Endothelial cell of umbilical vein (primary cell): Measurements from ENCODE around the gene MSH5. TPM values are rescaled to one million over a fixed set of nuclear protein-coding genes. Genes with fewer than 3 reads are reported as not detected.

ENCODE experiments used
- BruUV-seq: library from RNA; stranded (reverse); fragments of 400-500 nt; replicated peaks from 2 replicates; lab custom pipeline; 2021; lab: Mats Ljungman, UMichigan
- CTCF ChIA-PET: fragments of 300-600, 350-600 bp; sonication (Branson Sonifier 250); formaldehyde crosslinking; loops from one replicate; lab custom pipeline; 2021; ENCODE audit warnings: antibody characterized with exemption, inconsistent platforms; lab: Charles Lee
- POLR2A ChIA-PET: fragments of 300-600, 350-600 bp; sonication (Branson Sonifier 250); formaldehyde crosslinking; loops from one replicate; lab custom pipeline; 2021; ENCODE audit warnings: antibody characterized with exemption, inconsistent platforms; lab: Charles Lee
- DNase-seq: peaks from one replicate; pipeline ENCODE4 v3.0.0-alpha.2; 2011; ENCODE audit warnings: low read depth, low spot score
- FAIRE-seq: peaks from 2 replicates; lab custom pipeline; 2011; peaks lifted over from hg19 to GRCh38; lab: Jason Lieb, UNC
- H2AFZ ChIP-seq: 2 replicates; pipeline ENCODE4 v1.6.0; 2012; ENCODE audit warnings: low read depth, low read length, control low read depth, inconsistent platforms
- H3K27ac ChIP-seq: 2 replicates; pipeline ENCODE4 v1.5.1; 2011; ENCODE audit warnings: low read depth, mild to moderate bottlenecking, control low read depth, low read length, moderate library complexity; ENCODE audit not compliant: insufficient read depth
- H3K27me3 ChIP-seq, 2 experiments: 2 replicates each; pipeline versions ENCODE4 v1.6.0 to v1.6.1; 2011; ENCODE audit warnings: low read length in 2 of 2, mixed read lengths in 1 of 2; ENCODE audit not compliant: control insufficient read depth in 2 of 2, insufficient read depth in 2 of 2
- H3K36me3 ChIP-seq, 2 experiments: 2 replicates in 1 of 2; 3 replicates in 1 of 2; pipeline ENCODE4 v1.5.1; 2011; ENCODE audit warnings: low read length in 2 of 2, mild to moderate bottlenecking in 1 of 2, moderate library complexity in 1 of 2; ENCODE audit not compliant: control insufficient read depth in 2 of 2, insufficient read depth in 2 of 2; ENCODE audit errors: extremely low read depth in 1 of 2
- H3K4me1 ChIP-seq: 3 replicates; pipeline ENCODE4 v1.5.1; 2011; ENCODE audit warnings: mild to moderate bottlenecking, low read length; ENCODE audit not compliant: control insufficient read depth, insufficient read depth; ENCODE audit errors: extremely low read depth
- H3K4me2 ChIP-seq: 2 replicates; pipeline ENCODE4 v1.6.1; 2011; ENCODE audit warnings: low read length, control low read depth, mixed read lengths; ENCODE audit not compliant: insufficient read depth
- H3K4me3 ChIP-seq, 3 experiments: fragments of 200-600 bp in 1 of 3; sonication (generic), shearing (Covaris generic) in 1 of 3; replicated peaks in 1 of 3; 2 replicates each; pipeline ENCODE4 v1.5.1; 2011 to 2016; ENCODE audit warnings: control low read depth in 3 of 3, low read length in 3 of 3, mild to moderate bottlenecking in 2 of 3, inconsistent platforms in 1 of 3, low read depth in 1 of 3, moderate library complexity in 1 of 3; ENCODE audit not compliant: insufficient read depth in 1 of 3
- H3K79me2 ChIP-seq: 2 replicates; pipeline ENCODE4 v1.6.0; 2012; ENCODE audit warnings: low read length, inconsistent platforms; ENCODE audit not compliant: control insufficient read depth, insufficient read depth
- H3K9ac ChIP-seq: replicated peaks from 2 replicates; pipeline ENCODE3; 2011; ENCODE audit warnings: low read length, control low read depth; ENCODE audit not compliant: insufficient read depth; ENCODE audit errors: extremely low read depth
- H3K9me1 ChIP-seq: replicated peaks from 3 replicates; pipeline ENCODE4 v1.6.0; 2011; ENCODE audit warnings: mild to moderate bottlenecking, low read length; ENCODE audit not compliant: control insufficient read depth, insufficient read depth; ENCODE audit errors: extremely low read depth
- H3K9me3 ChIP-seq: replicated peaks from 2 replicates; pipeline ENCODE4 v1.5.1; 2012; ENCODE audit warnings: low read length, inconsistent platforms; ENCODE audit not compliant: control insufficient read depth, insufficient read depth
- H4K20me1 ChIP-seq: replicated peaks from 2 replicates; pipeline ENCODE3; 2011; ENCODE audit warnings: mild to moderate bottlenecking, low read length; ENCODE audit not compliant: control insufficient read depth, insufficient read depth; ENCODE audit errors: extremely low read depth
- CTCF ChIP-seq, 2 donors: IDR thresholded peaks; 1 replicate in 1 of 2; 2 replicates in 1 of 2; pipeline ENCODE4 v1.5.1; 2011; ENCODE audit warnings: low read length in 2 of 2, mild to moderate bottlenecking in 2 of 2, moderate library complexity in 2 of 2, control low read depth in 1 of 2, inconsistent platforms in 1 of 2, low read depth in 1 of 2; ENCODE audit not compliant: insufficient read depth in 1 of 2; ENCODE audit errors: extremely low read depth in 1 of 2
- MYC ChIP-seq: IDR thresholded peaks from one replicate; pipeline ENCODE4 v1.6.1; 2011; ENCODE audit warnings: mild to moderate bottlenecking, low read depth, low read length
- dilution Hi-C: fragments of 300-500 bp; cut with MboI; formaldehyde crosslinking; loops from one replicate; pipeline ENCODE4 v1.15.0; 2019; ENCODE audit warnings: low sequenced_read_pairs; ENCODE audit not compliant: extremely low pct_ligation_motif_present
- intact Hi-C: fragments of 100-400 bp; cut with micrococcal nuclease; formaldehyde crosslinking; loops from one replicate; pipeline ENCODE4 v1.10.0; 2022
- polyA plus RNA-seq, 4 experiments: library from polyadenylated mRNA; depleted of rRNA in 3 of 4; stranded (reverse) in 3 of 4; unstranded in 1 of 4; fragments of >200 nt; gene quantifications; 2 replicates each; pipeline versions ENCODE4 v1.2.1 to v1.2.3, GENCODE V29; 2011 to 2012; ENCODE audit warnings: missing spikeins in 1 of 4
- total RNA-seq: library from RNA; stranded (reverse); gene quantifications from 2 replicates; pipeline ENCODE4 v1.2.3, GENCODE V29; 2021

MSH5 gene
- total and polyA plus RNA-seq, 2 donors (not counting 3 experiments of a cell fraction or from before 2014, with no cell fraction given), result 27.1 to 43.8 TPM

- BruUV-seq, result no TSS peak
- no peaks in the 10 kb centered on the region for H3K79me2 ChIP-seq
- H3K4me1 ChIP-seq, result peaks cover 4% of the 10 kb centered on the region
- H2AFZ ChIP-seq, result no peak overlapping the region
- no peak overlapping the region for H3K9ac ChIP-seq
- no peak overlapping the region for H3K4me2 ChIP-seq
- H3K27me3 ChIP-seq, result no peaks in the 10 kb centered on the region
- POLR2A ChIA-PET, result no interaction called here
- no peak for DNase-seq
- peaks cover 8 to 45% of the 10 kb centered on the region in 2 experiments for H3K36me3 ChIP-seq
- CTCF ChIA-PET, result interaction anchor here (0.9 to 2.3 kb wide), 2 partner anchors 10 to 11 kb away, joined by 3 to 14 read pairs; no protein-coding TSS in a partner anchor
- no peak overlapping the region for H3K27ac ChIP-seq
- dilution Hi-C loops (no loop called here), intact Hi-C loops (no loop called here)
- FAIRE-seq, result no peak
- TF ChIP-seq MYC, result no peak
- TF ChIP-seq CTCF (IDR thresholded peaks at IDR 0.05; ENCODE audit: extremely low read depth in 1 of 2, insufficient read depth in 1 of 2, low read depth in 1 of 2, low read length in 2 of 2), result no peak
- no peaks in the 10 kb centered on the region for H3K9me1 ChIP-seq
- H3K4me3 ChIP-seq, result no peak overlapping the region
- no peaks in the 10 kb centered on the region for H4K20me1 ChIP-seq
- H3K9me3 ChIP-seq, result no peaks in the 10 kb centered on the region
These were observed 40.9 kb downstream of the MSH5 start for GRCh38 chr6:31780507-31781243.
